Measurements from ENCODE around the gene UBE2F.

The UBE2F gene, protein sequence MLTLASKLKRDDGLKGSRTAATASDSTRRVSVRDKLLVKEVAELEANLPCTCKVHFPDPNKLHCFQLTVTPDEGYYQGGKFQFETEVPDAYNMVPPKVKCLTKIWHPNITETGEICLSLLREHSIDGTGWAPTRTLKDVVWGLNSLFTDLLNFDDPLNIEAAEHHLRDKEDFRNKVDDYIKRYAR

DNA sequence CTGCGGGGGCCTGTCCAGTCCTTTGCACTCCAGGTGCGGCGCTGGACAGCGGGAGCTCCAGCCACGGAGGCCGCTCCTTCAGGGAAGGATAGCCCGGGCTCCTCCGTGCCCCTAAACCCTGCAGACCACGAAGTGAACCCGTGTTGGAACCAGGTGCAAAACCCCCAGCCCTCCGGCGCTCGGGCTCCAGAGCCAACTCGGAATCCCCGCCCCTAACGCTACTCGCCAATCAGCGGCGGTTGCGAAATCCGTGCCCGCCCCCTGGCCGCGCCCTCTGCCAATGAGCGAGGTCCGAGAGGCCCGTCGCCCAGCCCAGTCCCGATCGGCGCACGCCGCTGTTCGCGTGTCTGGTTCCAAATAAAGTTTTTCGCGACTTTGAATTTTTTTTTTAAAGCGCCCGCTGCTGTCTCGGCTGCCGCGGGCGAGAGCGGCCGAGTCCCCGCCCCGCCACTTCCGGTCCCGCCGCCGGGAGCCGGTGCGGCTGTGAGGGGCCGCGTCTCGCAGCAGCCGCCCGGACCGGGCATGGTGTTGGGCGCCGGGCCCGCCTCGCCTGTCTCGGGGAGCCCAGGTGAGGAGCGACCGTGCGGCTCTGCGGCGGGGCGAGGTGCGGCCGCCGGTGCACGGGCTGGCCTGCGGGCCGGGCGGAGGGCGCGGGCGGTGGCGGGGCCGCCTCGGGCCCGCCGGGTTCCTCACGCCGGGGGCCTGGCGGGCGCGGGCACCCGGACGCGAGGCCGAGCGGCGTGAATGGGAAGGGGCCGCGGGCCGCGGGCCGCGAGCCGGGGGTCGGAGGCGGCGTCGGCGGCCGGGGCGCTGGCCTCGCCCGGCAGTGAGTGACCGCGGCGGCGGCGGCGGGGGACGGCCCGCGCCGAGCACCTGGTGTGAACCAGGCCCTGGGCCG lies at the start of gene UBE2F:
TSS of gene UBE2F (plus strand) at position 450 of the 898 bp plus-strand sequence. CDS start 6,094 bp downstream, outside the sequence.
- peak within 1 kb of the TSS; percentile 81 for H3K4me3 ChIP-seq (ENCODE audit: low read length)
- TF ChIP-seq ZNF274 (IDR thresholded peaks at IDR 0.05; ENCODE audit: low read depth, low read length), result no peak

DNA sequence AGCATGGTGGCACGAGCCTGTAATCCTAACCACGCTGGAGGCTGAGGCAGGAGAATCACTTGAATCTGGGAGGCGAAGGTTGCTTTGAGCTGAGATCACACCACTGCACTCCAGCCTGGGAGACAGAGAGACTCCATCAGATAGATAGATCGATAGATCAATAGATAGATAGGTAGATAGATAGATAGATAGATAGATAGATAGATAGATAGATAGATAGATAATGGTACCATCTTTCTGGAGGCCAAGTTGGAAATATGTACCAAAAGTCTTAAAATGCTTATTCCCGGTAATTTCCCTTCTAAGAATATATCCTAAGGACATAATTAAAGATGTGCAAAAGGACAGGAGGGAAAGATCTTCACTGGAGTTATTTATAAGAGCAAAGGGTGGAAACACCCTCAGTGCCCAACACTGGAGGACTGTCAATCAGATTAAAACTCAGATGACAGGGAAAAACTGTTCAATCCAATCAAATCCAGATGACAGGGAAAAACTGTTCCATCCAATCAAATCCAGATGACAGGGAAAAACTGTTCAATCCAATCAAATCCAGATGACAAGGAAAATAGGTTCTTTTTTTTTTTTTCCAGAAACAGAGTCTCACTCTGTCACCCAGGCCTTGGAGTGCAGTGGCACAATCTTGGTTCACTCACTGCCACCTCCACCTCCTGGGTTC lies 49.0 kb upstream of the UBE2F start:
- TF ChIP-seq ZNF274 (IDR thresholded peaks at IDR 0.05; ENCODE audit: low read depth, low read length), result no peak
- no peak overlapping the region for H3K4me3 ChIP-seq (ENCODE audit: low read length)

DNA sequence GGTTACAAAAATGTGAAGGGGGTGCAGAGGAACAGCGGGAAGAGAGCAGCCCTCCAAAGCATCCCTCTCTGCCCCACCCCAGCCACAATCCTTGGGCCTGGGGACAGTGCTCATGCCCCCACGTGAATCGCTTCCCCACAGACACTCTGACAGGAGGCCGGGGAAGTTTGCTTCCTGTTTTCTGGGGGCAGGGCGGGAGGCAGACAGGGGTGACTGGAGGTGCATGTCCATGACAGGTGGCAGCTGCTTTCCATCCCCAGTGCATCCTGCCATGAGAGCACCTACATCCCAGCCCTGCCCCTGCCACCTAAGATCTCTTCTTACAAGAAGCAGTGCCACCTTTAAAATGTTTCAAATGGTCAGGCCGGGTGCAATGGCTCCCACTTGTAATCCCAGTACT lies 47.2 kb upstream of the UBE2F start:
- no peak for TF ChIP-seq ZNF274 (IDR thresholded peaks at IDR 0.05; ENCODE audit: low read depth, low read length)

DNA sequence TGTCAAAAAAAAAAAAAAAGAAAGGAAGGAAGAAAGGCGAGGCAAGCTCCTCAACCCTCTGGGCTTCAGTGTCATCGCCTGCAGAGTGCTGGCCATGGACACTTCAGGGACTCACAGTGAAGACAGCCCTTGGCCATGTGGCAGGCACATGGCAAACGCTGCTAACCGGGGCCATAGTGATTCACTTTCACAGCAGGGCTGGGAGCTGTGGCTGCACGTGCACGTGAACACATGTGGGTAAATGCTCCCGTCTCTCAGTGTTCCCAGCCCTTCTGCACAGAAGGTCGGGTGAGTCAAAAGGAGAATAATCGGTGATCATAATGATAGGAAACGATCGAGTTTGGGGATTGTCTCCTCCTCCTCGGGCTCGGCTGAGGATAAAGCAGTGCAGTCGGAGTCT lies 46.1 kb upstream of the UBE2F start:
- no peak overlapping the region for H3K4me3 ChIP-seq (ENCODE audit: low read length)
- no peak for TF ChIP-seq ZNF274 (IDR thresholded peaks at IDR 0.05; ENCODE audit: low read depth, low read length)

More for the DNA sequence above, 47.2 kb upstream of the UBE2F start:
- H3K4me3 ChIP-seq (ENCODE audit: low read length), result no peak overlapping the region

DNA sequence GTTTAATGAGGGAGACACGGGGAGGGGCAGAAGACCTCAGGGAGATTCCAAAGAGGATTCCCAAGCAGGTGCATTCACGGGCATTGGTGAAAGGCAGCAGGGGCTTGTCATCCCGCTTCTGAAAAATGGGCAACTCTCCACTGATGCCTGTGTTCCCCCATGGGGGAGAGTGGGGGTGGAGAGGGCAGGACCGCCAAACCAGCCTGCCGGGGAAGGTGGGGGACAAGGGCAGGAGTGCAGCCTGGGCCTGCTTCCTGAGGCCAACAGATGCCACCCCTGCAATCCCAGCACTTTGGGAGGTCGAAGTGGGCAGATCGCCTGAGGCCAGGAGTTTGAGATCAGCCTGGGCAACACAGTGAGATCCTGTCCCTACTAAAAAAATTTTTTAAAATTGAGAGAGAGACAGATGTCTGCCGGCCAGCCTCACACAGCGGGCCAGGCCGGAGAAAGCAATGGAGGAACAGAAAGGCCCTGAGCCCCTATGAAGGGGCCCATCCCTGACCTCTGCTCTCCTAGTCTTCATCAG lies 44.8 kb upstream of the UBE2F start:
- H3K4me3 ChIP-seq (ENCODE audit: low read length), result no peak overlapping the region
- TF ChIP-seq ZNF274 (IDR thresholded peaks at IDR 0.05; ENCODE audit: low read depth, low read length), result no peak

DNA sequence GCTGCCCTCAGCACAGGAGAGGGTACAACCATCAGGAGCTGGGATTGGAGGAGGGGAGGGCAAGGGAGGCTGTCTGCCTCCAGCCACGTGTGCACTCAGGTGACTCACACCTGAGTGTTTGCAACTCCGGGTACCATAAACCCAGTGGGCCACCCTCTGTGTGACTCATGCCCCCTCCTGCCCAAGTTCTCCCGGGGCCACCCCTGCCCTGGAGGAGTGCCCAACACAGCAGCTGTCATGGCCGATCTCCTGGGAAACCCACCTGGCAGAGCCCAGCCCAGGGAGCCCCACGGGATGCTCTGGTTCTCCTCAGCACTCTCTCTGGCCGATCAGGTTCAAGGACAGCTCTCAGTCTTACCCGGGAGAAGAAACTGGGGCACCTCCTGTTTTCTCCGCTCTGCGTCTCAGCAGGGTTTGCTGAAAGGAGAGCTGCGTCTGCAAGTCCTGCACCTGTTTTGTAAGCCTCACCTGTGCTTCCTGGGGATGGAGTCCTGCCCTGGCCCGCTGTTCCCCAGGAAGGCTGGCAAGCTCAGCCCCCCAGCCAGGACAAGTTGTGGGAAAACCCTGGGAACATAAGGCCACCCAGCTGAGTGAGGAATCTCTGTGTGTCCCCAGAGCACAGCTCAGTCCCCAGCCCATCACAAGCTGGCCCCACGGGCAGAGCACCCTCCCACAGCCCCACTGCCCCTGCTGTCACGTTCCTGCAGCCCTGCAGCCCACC lies 44.0 kb upstream of the UBE2F start:
- no peak for TF ChIP-seq ZNF274 (IDR thresholded peaks at IDR 0.05; ENCODE audit: low read depth, low read length)
- H3K4me3 ChIP-seq (ENCODE audit: low read length), result no peak overlapping the region

DNA sequence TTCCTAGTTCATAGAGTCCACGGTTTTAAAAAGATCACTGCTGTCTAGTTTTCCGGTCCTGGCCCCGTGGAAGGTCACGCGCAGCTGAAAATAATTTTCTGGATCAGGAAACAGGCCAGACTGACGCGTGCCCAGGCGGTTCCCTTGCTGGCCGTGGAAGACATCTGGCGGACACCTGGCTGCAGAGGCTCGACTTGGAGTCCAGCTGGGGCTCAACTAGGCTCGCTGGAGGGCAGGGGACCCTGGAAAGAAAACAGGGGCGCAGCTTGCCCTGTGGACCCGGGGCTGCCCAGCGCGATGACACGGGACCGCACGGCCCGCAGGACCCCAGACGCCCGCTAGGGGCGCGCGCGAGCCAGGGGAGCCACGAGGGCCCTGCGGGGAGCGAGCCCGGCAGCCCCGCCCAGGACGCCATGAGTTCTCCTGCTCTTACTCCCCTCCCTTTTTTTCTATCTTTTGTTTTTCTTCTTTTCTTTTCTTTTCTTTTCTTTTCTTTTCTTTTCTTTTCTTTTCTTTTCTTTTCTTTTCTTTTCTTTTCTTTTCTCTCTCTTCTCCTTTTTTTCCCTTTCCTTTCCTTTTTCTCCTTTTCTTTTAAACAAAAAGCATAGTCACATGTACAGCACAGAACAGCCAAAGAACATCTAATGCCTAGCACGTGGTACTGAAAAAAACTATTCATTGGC lies 43.2 kb upstream of the UBE2F start:
- H3K4me3 ChIP-seq (ENCODE audit: low read length), result no peak overlapping the region
- no peak for TF ChIP-seq ZNF274 (IDR thresholded peaks at IDR 0.05; ENCODE audit: low read depth, low read length)

DNA sequence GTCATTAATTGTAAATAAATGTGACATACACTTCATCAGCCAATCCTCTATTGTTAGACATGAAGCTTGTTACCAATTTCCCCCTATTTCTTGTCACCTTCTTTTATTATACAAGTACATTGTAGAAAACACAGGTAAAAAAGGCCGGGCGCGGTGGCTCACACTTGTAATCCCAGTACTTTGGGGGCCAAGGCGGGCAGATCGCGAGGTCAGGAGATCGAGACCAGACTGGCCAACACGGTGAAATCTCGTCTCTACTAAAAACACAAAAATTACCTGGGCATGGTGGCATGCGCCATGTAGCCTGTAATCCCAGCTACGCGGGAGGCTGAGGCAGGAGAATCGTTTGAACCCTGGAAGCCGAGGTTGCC lies 42.7 kb upstream of the UBE2F start:
- no peak for TF ChIP-seq ZNF274 (IDR thresholded peaks at IDR 0.05; ENCODE audit: low read depth, low read length)
- H3K4me3 ChIP-seq (ENCODE audit: low read length), result no peak overlapping the region

DNA sequence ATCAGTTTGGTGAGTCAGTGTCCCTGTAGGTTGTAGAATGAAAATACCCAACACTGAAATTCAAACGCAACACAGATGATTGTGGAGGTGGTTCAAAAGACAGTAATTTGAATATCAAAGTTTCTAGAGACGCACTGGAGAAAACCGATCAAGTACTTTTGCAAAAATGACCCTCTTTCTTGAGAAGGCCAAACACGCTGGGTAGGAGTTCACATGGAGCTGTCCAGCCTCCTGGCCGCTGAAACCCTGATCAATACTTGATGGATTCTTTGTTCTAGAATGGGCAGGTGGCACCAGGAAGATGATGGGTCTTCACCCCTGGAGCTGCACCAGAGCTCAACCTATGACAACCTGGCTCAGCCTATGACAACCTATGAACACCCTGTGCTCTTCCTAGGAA lies 39.7 kb upstream of the UBE2F start:
- no peak for TF ChIP-seq ZNF274 (IDR thresholded peaks at IDR 0.05; ENCODE audit: low read depth, low read length)
- no peak overlapping the region for H3K4me3 ChIP-seq (ENCODE audit: low read length)

DNA sequence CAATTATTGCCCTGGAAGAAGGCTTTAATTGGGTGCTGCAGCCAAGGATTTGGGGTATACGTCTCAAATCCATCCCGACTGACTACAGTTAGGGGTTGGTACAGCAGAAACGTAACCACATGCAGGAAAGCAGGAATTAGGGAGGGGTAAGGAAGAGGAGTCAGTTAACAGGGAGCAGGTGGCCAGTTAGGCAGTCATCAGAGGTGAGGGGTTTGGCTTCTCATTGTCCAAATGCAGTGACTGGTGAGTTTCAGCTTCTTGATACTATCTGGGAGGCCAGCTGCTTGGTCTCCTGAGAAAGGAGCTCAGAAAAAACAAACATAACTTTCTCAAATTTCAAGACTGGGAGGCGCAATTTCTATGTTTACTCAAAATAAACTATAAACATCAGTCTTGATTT lies 38.8 kb upstream of the UBE2F start:
- no peak overlapping the region for H3K4me3 ChIP-seq (ENCODE audit: low read length)
- TF ChIP-seq ZNF274 (IDR thresholded peaks at IDR 0.05; ENCODE audit: low read depth, low read length), result no peak

DNA sequence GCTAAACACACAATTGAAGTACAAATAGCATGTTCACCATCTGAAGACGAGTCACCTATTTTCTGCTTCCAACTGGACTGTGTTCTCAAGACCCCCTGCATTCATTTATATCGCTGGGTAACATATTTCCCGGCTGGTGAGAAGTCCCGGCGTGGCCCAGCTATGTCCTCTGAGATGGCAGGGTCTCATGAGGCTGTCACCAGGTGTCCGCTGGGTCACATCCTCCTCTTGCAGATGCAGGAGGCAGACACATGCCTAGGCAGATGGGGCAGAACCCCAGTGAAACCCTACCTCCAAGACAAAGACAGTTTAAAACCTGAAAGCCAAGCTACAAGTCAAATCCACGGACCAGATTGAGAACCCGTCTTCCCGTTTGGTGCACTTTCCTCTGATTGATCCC lies 36.8 kb upstream of the UBE2F start:
- no peak for TF ChIP-seq ZNF274 (IDR thresholded peaks at IDR 0.05; ENCODE audit: low read depth, low read length)
- no peak overlapping the region for H3K4me3 ChIP-seq (ENCODE audit: low read length)

DNA sequence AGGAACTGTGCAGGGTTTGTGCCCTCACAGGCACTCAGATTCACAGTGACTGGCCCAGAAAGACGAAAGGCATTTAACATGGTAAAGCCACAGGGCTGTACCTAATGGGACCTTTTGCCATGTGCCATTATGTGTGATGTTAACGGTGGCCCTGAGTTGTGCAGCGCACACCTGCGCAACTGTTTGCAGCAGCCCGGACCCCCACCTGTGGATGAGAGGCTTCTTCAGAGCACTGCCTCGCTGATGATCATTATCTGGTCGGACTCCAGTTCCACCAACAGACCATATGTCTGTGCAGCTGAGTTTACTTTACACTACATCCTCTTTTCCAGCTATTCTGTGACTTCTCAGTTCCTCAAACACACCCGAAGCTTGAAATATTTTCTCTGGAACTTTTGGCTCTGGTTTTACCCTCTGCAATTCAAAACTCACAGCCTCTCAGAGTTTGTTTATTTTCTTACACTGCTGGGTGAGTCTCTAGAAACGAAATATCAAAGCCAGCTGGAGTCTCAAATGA lies 35.6 kb upstream of the UBE2F start:
- no peak overlapping the region for H3K4me3 ChIP-seq (ENCODE audit: low read length)
- no peak for TF ChIP-seq ZNF274 (IDR thresholded peaks at IDR 0.05; ENCODE audit: low read depth, low read length)

DNA sequence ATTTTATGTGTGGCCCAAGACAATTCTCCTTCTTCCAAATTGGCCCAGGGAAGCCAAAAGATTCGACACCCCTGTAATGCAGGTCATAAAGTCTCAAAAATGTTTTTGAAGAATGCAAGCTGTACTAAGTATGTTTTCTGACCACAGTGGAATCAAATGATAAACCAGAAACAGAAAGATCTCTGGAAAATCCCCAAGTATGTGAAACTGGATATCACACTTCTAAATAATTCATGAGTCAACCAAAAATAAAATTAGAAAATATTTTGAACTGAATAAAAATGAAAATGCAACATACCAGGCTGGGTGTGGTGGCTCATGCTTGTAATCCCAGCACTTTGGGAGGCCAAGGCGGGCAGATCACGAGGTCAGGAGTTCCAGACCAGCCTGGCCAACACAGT lies 34.1 kb upstream of the UBE2F start:
- TF ChIP-seq ZNF274 (IDR thresholded peaks at IDR 0.05; ENCODE audit: low read depth, low read length), result no peak
- no peak overlapping the region for H3K4me3 ChIP-seq (ENCODE audit: low read length)

All from GM08714 (cell line).